Stimulated activated CD4-positive, alpha-beta T cell treated with anti-CD3 and anti-CD28 coated beads, Interleukin-2, amount 100 ng/mL, for 4 hours (primary cell): ENCODE measurements around the gene KIF2C.
A peak's percentile ranks its signal among the peaks of the same experiment; 100 is the strongest.
"Not testable (repeated sequence)": the region's sequence is repeated elsewhere in the genome, so short reads cannot be mapped to it uniquely, and the experiment has no call there.

Source experiments
- DNase-seq: peaks from one replicate; pipeline ENCODE4 v3.0.0-alpha.2; 2020; ENCODE audit warnings: low read depth

Gene KIF2C

GRCh38 chr1:44798481-44799365 is 59.1 kb downstream of the KIF2C start:
- no peak for DNase-seq

GRCh38 chr1:44799770-44800584 is 60.3 kb downstream of the KIF2C start, which contains the start of gene PLK3:
PLK3 (plus strand) TSS chr1:44800377; CDS start chr1:44800464, 87 bp downstream.
- peak; percentile 98 for DNase-seq

GRCh38 chr1:44801491-44802305 is 62.1 kb downstream of the KIF2C start:
- peak; percentile 51 for DNase-seq

GRCh38 chr1:44802306-44803061 is 62.8 kb downstream of the KIF2C start:
- DNase-seq: no peak

- no peak for DNase-seq
Measured at GRCh38 chr1:44803062-44803311, 63.4 kb downstream of the KIF2C start.

GRCh38 chr1:44803312-44804095 is 63.9 kb downstream of the KIF2C start:
- DNase-seq: no peak

GRCh38 chr1:44805311-44806024 is 65.8 kb downstream of the KIF2C start:
- DNase-seq: no peak

GRCh38 chr1:44806025-44806703 is 66.5 kb downstream of the KIF2C start:
- DNase-seq: no peak

GRCh38 chr1:44806704-44807363 is 67.2 kb downstream of the KIF2C start, which contains the start of gene DYNLT4:
DYNLT4 (minus strand) TSS chr1:44807351; CDS start chr1:44806668, 683 bp downstream.
- DNase-seq: no peak

GRCh38 chr1:44807364-44808062 is 67.9 kb downstream of the KIF2C start:
- DNase-seq: peak; percentile 82

- DNase-seq: peak; percentile 78
Measured at GRCh38 chr1:44808063-44808937, 68.7 kb downstream of the KIF2C start, which contains the start of gene BTBD19. BTBD19 (plus strand) TSS chr1:44808523; CDS start chr1:44808821, 298 bp downstream.

- DNase-seq: peak; percentile 89
Measured at GRCh38 chr1:44808938-44809917, 69.6 kb downstream of the KIF2C start.

GRCh38 chr1:44810101-44810761 is 70.6 kb downstream of the KIF2C start:
- DNase-seq: peak; percentile 40

GRCh38 chr1:44810762-44811105 is 71.1 kb downstream of the KIF2C start:
- not testable (repeated sequence) for DNase-seq

GRCh38 chr1:44811234-44811633 is 71.6 kb downstream of the KIF2C start:
- DNase-seq: no peak
